ENCODE data around the gene SMG6.

SMG6 gene

GRCh38 chr17:2253362-2253761 lies 50.2 kb downstream of the SMG6 start:
- H3F3A ChIP-seq (ENCODE audit: insufficient read depth, low read length) = no peaks in the 10 kb centered on the region
- H3K4me1 ChIP-seq (ENCODE audit: insufficient read depth, low read length, severe bottlenecking) = peaks cover 12% of the 10 kb centered on the region
- H3K36me3 ChIP-seq (ENCODE audit: insufficient read depth, low read length) = no peaks in the 10 kb centered on the region; the same call in none of the 2 replicates
- H3K4me3 ChIP-seq (ENCODE audit: low read depth, low read length, poor library complexity, severe bottlenecking) = no peak overlapping the region
- no peaks in the 10 kb centered on the region for H3K9me3 ChIP-seq (ENCODE audit: low read length)
- H3K79me2 ChIP-seq (ENCODE audit: insufficient read depth, low read length) = no peaks in the 10 kb centered on the region
- H3K9ac ChIP-seq (ENCODE audit: low read length) = no peak overlapping the region
- TF ChIP-seq, protein P1, sequence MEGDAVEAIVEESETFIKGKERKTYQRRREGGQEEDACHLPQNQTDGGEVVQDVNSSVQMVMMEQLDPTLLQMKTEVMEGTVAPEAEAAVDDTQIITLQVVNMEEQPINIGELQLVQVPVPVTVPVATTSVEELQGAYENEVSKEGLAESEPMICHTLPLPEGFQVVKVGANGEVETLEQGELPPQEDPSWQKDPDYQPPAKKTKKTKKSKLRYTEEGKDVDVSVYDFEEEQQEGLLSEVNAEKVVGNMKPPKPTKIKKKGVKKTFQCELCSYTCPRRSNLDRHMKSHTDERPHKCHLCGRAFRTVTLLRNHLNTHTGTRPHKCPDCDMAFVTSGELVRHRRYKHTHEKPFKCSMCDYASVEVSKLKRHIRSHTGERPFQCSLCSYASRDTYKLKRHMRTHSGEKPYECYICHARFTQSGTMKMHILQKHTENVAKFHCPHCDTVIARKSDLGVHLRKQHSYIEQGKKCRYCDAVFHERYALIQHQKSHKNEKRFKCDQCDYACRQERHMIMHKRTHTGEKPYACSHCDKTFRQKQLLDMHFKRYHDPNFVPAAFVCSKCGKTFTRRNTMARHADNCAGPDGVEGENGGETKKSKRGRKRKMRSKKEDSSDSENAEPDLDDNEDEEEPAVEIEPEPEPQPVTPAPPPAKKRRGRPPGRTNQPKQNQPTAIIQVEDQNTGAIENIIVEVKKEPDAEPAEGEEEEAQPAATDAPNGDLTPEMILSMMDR (IDR thresholded peaks at IDR 0.05; ENCODE audit: low read length) = no peak
- no peak for TF ChIP-seq EZH2 (IDR thresholded peaks at IDR 0.05; ENCODE audit: borderline replicate concordance, low read length)
- no peaks in the 10 kb centered on the region for H3K27me3 ChIP-seq (ENCODE audit: insufficient read depth, low read length)
- H4K20me1 ChIP-seq (ENCODE audit: insufficient read depth, low read length) = no peaks in the 10 kb centered on the region
- no peak overlapping the region for H2AFZ ChIP-seq (ENCODE audit: low read length)
- no peak overlapping the region for H3K27ac ChIP-seq (ENCODE audit: low read depth, low read length, poor library complexity, severe bottlenecking)
- no peak overlapping the region for H3K4me2 ChIP-seq (ENCODE audit: low read length)
- no peaks in the 10 kb centered on the region for H3K9me2 ChIP-seq (ENCODE audit: low read depth, low read length)

DNA sequence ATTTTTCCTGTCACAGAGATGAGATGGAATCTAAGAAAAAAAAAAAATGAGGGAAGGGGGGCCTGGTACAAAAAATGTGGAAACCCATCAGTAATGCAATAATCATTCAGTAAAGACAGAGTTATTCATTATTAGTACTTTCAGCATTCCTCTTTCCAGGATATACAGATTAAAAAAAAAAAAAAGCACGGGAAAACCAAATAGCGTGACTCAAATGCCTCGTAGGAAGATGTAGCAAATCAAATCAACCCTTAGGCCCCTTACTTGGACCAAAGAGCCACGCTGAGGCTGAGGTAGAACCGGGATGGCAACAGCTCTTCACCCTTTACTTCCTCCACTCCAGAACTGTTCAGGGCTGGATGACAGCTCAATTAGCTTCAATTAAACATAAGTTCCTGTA lies 52.5 kb downstream of the SMG6 start:
- peaks cover 16% of the 10 kb centered on the region for H3K4me1 ChIP-seq (ENCODE audit: insufficient read depth, low read length, severe bottlenecking)
- no peaks in the 10 kb centered on the region for H3K9me2 ChIP-seq (ENCODE audit: low read depth, low read length)
- no peaks in the 10 kb centered on the region; the same call in none of the 2 replicates for H3K36me3 ChIP-seq (ENCODE audit: insufficient read depth, low read length)
- no peak overlapping the region for H3K9ac ChIP-seq (ENCODE audit: low read length)
- H3K27ac ChIP-seq (ENCODE audit: low read depth, low read length, poor library complexity, severe bottlenecking) = no peak overlapping the region
- H3F3A ChIP-seq (ENCODE audit: insufficient read depth, low read length) = no peaks in the 10 kb centered on the region
- H3K9me3 ChIP-seq (ENCODE audit: low read length) = no peaks in the 10 kb centered on the region
- no peaks in the 10 kb centered on the region for H3K79me2 ChIP-seq (ENCODE audit: insufficient read depth, low read length)
- H2AFZ ChIP-seq (ENCODE audit: low read length) = no peak overlapping the region
- no peak overlapping the region for H3K4me2 ChIP-seq (ENCODE audit: low read length)
- H4K20me1 ChIP-seq (ENCODE audit: insufficient read depth, low read length) = no peaks in the 10 kb centered on the region
- TF ChIP-seq, protein P1 (IDR thresholded peaks at IDR 0.05; ENCODE audit: low read length) = no peak
- TF ChIP-seq EZH2 (IDR thresholded peaks at IDR 0.05; ENCODE audit: borderline replicate concordance, low read length) = no peak
- H3K27me3 ChIP-seq (ENCODE audit: insufficient read depth, low read length) = no peaks in the 10 kb centered on the region
- no peak overlapping the region for H3K4me3 ChIP-seq (ENCODE audit: low read depth, low read length, poor library complexity, severe bottlenecking)

GRCh38 chr17:2250140-2251095 lies 53.2 kb downstream of the SMG6 start:
- Histone ChIP-seq H3K36me3 (ENCODE audit: insufficient read depth, low read length) (no peaks in the 10 kb centered on the region; the same call in none of the 2 replicates), H3K9ac (ENCODE audit: low read length) (no peak overlapping the region), H3K9me2 (ENCODE audit: low read depth, low read length) (no peaks in the 10 kb centered on the region), H3K4me3 (ENCODE audit: low read depth, low read length, poor library complexity, severe bottlenecking) (no peak overlapping the region), H3K4me2 (ENCODE audit: low read length) (no peak overlapping the region), H2AFZ (ENCODE audit: low read length) (no peak overlapping the region), H3K27ac (ENCODE audit: low read depth, low read length, poor library complexity, severe bottlenecking) (peak overlapping the region; percentile 5), H3K4me1 (ENCODE audit: insufficient read depth, low read length, severe bottlenecking) (peaks cover 16% of the 10 kb centered on the region), H3K27me3 (ENCODE audit: insufficient read depth, low read length) (no peaks in the 10 kb centered on the region), H4K20me1 (ENCODE audit: insufficient read depth, low read length) (no peaks in the 10 kb centered on the region), H3K79me2 (ENCODE audit: insufficient read depth, low read length) (no peaks in the 10 kb centered on the region), H3K9me3 (ENCODE audit: low read length) (no peaks in the 10 kb centered on the region), H3F3A (ENCODE audit: insufficient read depth, low read length) (no peaks in the 10 kb centered on the region)
- no peak for TF ChIP-seq EZH2 (IDR thresholded peaks at IDR 0.05; ENCODE audit: borderline replicate concordance, low read length)
- TF ChIP-seq, protein P1 (IDR thresholded peaks at IDR 0.05; ENCODE audit: low read length) = no peak

Data from OCI-LY1 (cell line).